Hepatocyte (in vitro differentiated cells): Measurements from ENCODE around the gene ILRUN. TPM values are rescaled to one million over a fixed set of nuclear protein-coding genes. Genes with fewer than 3 reads are reported as not detected.
"Not testable (repeated sequence)": the region's sequence is repeated elsewhere in the genome, so short reads cannot be mapped to it uniquely, and the experiment has no call there.

Experiments used
- DNase-seq: peaks from one replicate; pipeline ENCODE4 v3.0.0-alpha.2; 2016; ENCODE audit warnings: low spot score
- H2AFZ ChIP-seq: fragments of 200-600 bp; sonication (generic); 2 replicates; pipeline ENCODE4 v1.6.0; 2016; ENCODE audit warnings: antibody characterized with exemption, mild to moderate bottlenecking
- H3K27ac ChIP-seq: fragments of 200-600 bp; sonication (generic); 2 replicates; pipeline ENCODE4 v1.5.1; 2016; ENCODE audit warnings: mild to moderate bottlenecking
- H3K27me3 ChIP-seq: fragments of 200-600 bp; sonication (generic); 2 replicates; pipeline ENCODE4 v1.6.1; 2016
- H3K36me3 ChIP-seq: fragments of 200-600 bp; sonication (generic); replicated peaks from 2 replicates; pipeline ENCODE4 v1.5.1; 2016; ENCODE audit warnings: low read depth; ENCODE audit not compliant: insufficient read depth
- H3K4me1 ChIP-seq: fragments of 200-600 bp; sonication (generic); 2 replicates; pipeline ENCODE4 v1.5.1; 2016; ENCODE audit warnings: mild to moderate bottlenecking, moderate library complexity; ENCODE audit not compliant: insufficient read depth
- H3K4me2 ChIP-seq: fragments of 200-600 bp; sonication (generic); 2 replicates; pipeline ENCODE4 v1.6.0; 2016
- H3K4me3 ChIP-seq: fragments of 200-600 bp; sonication (generic); 2 replicates; pipeline ENCODE4 v1.5.1; 2016; ENCODE audit warnings: mild to moderate bottlenecking
- H3K79me2 ChIP-seq: fragments of 200-600 bp; sonication (generic); 2 replicates; pipeline ENCODE4 v1.6.0; 2017; ENCODE audit warnings: mild to moderate bottlenecking
- H3K9me2 ChIP-seq: fragments of 200-600 bp; sonication (generic); replicated peaks from 2 replicates; pipeline ENCODE4 v1.6.0; 2017; ENCODE audit warnings: mild to moderate bottlenecking; ENCODE audit not compliant: insufficient read depth
- H3K9me3 ChIP-seq: fragments of 200-600 bp; sonication (generic); 2 replicates; pipeline ENCODE4 v1.5.1; 2016; ENCODE audit warnings: low read depth, mild to moderate bottlenecking
- H4K20me1 ChIP-seq: fragments of 200-600 bp; sonication (generic); 2 replicates; pipeline ENCODE4 v1.6.0; 2016; ENCODE audit warnings: mild to moderate bottlenecking; ENCODE audit not compliant: insufficient read depth, poor library complexity, severe bottlenecking
- EZH2 ChIP-seq: fragments of 200-600 bp; sonication (generic); IDR thresholded peaks from 2 replicates; pipeline ENCODE4 v1.6.1; 2016; ENCODE audit warnings: antibody characterized with exemption, mild to moderate bottlenecking, borderline replicate concordance
- EZH2phosphoT487 ChIP-seq: fragments of 200-600 bp; sonication (generic); IDR thresholded peaks from one replicate; pipeline ENCODE4 v1.6.1; 2018; ENCODE audit warnings: antibody characterized with exemption, mild to moderate bottlenecking, low read depth, moderate library complexity; ENCODE audit not compliant: unreplicated experiment, severe bottlenecking
- WGBS: methylation state at CpG from one replicate; pipeline ENCODE4 v1.1.6; 2016; ENCODE audit warnings: low lambda C conversion rate; ENCODE audit errors: missing lambda C conversion rate; 5-methylcytosine and 5-hydroxymethylcytosine counted together
- polyA plus RNA-seq: library from polyadenylated mRNA; unstranded; fragments of >200 nt; fragmentation: Nextera tagmentation; extraction: Ambion mirVana; gene quantifications from 2 replicates; pipeline ENCODE4 v1.2.1, GENCODE V29; 2016
- total RNA-seq: library from RNA; depleted of rRNA; stranded (reverse); fragments of >200 nt; gene quantifications from 2 replicates; pipeline ENCODE4 v1.2.3, GENCODE V29; 2014
- TF ChIP-seq, protein P1 (sequence below): fragments of 200-600 bp; sonication (generic); IDR thresholded peaks from 2 replicates; pipeline ENCODE4 v1.5.1; 2016; ENCODE audit warnings: antibody characterized with exemption, mild to moderate bottlenecking; ENCODE audit not compliant: poor library complexity

Gene ILRUN
- total RNA-seq, result 55.0 and 61.3 TPM in 2 replicates
- polyA plus RNA-seq, result 12.7 and 17.8 TPM in 2 replicates

DNA sequence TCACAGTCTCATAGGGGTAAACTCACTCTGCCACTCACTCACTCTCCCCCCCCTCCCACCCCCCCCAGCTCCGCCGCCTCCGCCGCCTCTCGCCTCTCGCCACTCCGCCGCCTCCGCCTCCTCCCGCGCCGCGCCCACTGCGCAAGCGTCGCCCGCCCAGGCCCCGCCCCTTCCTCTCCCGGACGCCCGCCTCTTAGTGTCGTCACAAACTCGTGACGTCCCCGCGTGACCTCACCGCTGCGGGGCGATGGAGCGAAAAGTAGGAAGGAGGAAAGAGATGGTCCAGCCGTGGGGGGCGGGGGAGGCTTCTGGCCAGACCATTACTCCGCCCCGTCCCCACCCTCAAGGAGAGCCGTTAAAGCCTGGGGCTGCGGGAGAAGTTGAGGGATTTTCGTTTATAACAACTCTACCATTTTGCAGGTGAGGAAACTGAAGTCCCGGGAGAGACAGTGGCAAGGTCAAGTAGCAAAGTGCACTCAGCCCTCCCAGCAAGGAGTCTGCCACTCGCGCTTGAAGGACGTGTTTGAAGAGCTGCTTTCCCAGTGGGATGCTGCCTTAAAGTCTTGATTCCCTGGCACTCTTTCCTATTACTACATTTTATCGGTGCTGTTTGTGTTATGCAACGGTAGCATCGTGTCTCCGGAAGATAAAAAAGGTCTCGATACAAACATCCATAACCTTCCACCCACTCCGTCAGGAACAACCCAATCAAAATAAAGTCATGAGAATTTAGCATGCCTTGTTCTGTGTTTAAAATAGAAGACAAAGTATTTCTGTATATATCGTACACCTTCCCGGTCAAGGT is at the start of gene ILRUN:
TSS of gene ILRUN (minus strand) at position 29 of the 805 bp plus-strand sequence. CDS start 164 bp downstream, outside the sequence.
- TF ChIP-seq, protein P1, sequence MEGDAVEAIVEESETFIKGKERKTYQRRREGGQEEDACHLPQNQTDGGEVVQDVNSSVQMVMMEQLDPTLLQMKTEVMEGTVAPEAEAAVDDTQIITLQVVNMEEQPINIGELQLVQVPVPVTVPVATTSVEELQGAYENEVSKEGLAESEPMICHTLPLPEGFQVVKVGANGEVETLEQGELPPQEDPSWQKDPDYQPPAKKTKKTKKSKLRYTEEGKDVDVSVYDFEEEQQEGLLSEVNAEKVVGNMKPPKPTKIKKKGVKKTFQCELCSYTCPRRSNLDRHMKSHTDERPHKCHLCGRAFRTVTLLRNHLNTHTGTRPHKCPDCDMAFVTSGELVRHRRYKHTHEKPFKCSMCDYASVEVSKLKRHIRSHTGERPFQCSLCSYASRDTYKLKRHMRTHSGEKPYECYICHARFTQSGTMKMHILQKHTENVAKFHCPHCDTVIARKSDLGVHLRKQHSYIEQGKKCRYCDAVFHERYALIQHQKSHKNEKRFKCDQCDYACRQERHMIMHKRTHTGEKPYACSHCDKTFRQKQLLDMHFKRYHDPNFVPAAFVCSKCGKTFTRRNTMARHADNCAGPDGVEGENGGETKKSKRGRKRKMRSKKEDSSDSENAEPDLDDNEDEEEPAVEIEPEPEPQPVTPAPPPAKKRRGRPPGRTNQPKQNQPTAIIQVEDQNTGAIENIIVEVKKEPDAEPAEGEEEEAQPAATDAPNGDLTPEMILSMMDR, result no peak
- TF ChIP-seq EZH2phosphoT487 (no peak), EZH2 (no peak)
- 9% methylated on average over 42 of the region's 49 CpGs for WGBS
- Histone ChIP-seq H2AFZ (peak within 1 kb of the TSS; percentile 63), H3K79me2 (peaks cover 44% of the 10 kb centered on the region), H3K27ac (peak within 1 kb of the TSS; percentile 94), H4K20me1 (peaks cover 39% of the 10 kb centered on the region), H3K27me3 (no peaks in the 10 kb centered on the region), H3K9me3 (no peaks in the 10 kb centered on the region), H3K4me3 (peak within 1 kb of the TSS; percentile 82), H3K4me2 (peak within 1 kb of the TSS; percentile 82), H3K9me2 (no peaks in the 10 kb centered on the region), H3K4me1 (peaks cover 9% of the 10 kb centered on the region), H3K36me3 (no peaks in the 10 kb centered on the region)
- DNase-seq, result peak; percentile 97

DNA sequence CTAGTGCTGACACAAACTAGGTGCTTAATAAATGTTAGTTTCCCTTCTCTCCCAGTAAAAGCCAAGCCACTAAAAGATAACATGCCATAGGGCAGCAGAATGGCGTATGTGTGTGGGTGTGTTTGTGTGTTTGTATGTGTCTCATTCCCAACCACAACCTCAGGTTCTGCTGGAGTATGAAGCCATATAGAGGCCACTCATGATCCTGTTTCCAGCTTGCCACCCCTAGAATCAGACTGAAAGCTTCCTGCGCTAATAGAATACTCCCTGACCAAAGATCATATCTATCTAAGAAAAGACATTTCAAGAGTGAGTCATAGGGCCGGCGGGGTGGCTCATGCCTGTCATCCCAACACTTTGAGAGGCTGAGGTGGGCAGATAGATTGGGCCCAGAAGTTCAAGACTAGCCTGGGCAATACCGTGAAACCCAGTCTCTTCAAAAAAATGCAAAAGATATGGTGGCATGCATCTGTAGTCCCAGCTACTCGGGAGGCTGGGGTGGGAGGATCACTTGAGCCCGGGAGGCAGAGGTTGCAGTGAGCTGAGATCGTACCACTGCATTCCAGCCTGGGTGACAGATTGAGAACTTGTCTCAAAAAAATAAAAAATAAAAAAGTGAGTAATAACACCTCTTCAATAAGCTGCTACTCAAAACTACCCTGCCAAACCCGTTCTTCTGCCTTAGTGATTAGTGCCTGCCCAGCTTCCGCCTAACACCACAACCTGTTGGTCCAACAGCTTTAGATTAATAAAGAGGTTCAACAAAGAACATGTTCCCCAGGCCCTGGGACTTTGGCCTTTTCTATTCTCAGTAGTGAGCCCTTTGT is 48.9 kb upstream of the ILRUN start:
- Histone ChIP-seq H3K4me2 (peak overlapping the region; percentile 55), H3K36me3 (no peaks in the 10 kb centered on the region), H3K9me3 (no peaks in the 10 kb centered on the region), H3K27ac (peak overlapping the region; percentile 91), H3K4me3 (no peak overlapping the region), H2AFZ (no peak overlapping the region), H3K4me1 (peaks cover 18% of the 10 kb centered on the region), H3K9me2 (no peaks in the 10 kb centered on the region), H3K27me3 (no peaks in the 10 kb centered on the region), H4K20me1 (no peaks in the 10 kb centered on the region), H3K79me2 (no peaks in the 10 kb centered on the region)
- peak; percentile 78 for DNase-seq
- 53% methylated on average over 10 of the region's 10 CpGs for WGBS
- TF ChIP-seq, protein P1, result no peak
- TF ChIP-seq EZH2phosphoT487 (no peak), EZH2 (no peak)

DNA sequence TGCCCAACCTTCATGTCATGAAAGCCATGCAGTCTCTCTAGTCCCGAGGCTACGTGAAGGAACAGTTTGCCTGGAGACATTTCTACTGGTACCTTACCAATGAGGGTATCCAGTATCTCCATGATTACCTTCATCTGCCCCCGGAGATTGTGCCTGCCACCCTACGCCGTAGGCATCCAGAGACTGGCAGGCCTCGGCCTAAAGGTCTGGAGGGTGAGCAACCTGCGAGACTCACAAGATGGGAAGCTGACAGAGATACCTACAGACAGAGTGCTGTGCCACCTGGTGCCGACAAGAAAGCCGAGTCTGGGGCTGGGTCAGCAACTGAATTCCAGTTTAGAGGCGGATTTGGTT is 47.7 kb upstream of the ILRUN start:
- 97% methylated on average over 10 of the region's 10 CpGs for WGBS
- Histone ChIP-seq H3K4me1 (peaks cover 18% of the 10 kb centered on the region), H3K27ac (peak overlapping the region; percentile 91)
- not testable (repeated sequence) for H4K20me1 ChIP-seq, H3K4me2 ChIP-seq, H3K79me2 ChIP-seq, H3K9me2 ChIP-seq, H2AFZ ChIP-seq, H3K9me3 ChIP-seq, H3K27me3 ChIP-seq, H3K4me3 ChIP-seq, H3K36me3 ChIP-seq, DNase-seq
